ENCODE results near the gene IBTK. TPM values are rescaled to one million over a fixed set of nuclear protein-coding genes. Genes with fewer than 3 reads are reported as not detected.

The IBTK gene
- total and polyA plus RNA-seq, 2 of the 8 experiments (the other 6 are each of a cell fraction or from before 2014, with no cell fraction given), result 4.6 to 24.2 TPM

DNA sequence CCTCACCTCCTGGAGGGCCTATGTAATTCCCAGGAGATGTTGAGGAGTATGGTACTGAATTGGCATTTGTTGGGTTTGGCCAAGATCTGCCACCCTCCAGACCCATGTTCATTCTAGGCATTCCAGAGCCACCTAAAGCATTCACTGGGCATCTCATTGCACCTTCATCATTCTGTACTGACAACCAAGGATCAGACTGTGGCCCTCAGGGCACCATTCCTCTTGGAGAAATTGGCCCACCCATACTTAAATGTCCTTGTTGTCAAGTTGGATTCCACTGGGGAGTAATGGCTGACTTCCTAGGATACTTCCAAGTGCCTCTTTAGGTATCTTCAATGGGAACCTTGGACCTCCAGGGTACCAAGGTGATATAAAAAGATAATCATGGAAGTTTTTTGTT lies 16.8 kb upstream of the IBTK start (continued):
- no peak for TF ChIP-seq ASH2L (IDR thresholded peaks at IDR 0.05; ENCODE audit: low read length)
- TF ChIP-seq RNF2 (IDR thresholded peaks at IDR 0.05; ENCODE audit: borderline replicate concordance, low read depth, low read length, missing control alignments, poor library complexity, severe bottlenecking), result no peak
- TF ChIP-seq CHD2 (IDR thresholded peaks at IDR 0.05; ENCODE audit: low read length), result no peak
- no peak for TF ChIP-seq SIX5 (IDR thresholded peaks at IDR 0.05; ENCODE audit: low read depth, low read length)
- no peak for TF ChIP-seq KDM1A (IDR thresholded peaks at IDR 0.05; ENCODE audit: borderline replicate concordance, low read length)
- TF ChIP-seq CHD1 (IDR thresholded peaks at IDR 0.05; ENCODE audit: low read depth, low read length), result no peak
- TF ChIP-seq JUN (IDR thresholded peaks at IDR 0.05; ENCODE audit: low read depth, low read length), result no peak
- TF ChIP-seq, protein P1, sequence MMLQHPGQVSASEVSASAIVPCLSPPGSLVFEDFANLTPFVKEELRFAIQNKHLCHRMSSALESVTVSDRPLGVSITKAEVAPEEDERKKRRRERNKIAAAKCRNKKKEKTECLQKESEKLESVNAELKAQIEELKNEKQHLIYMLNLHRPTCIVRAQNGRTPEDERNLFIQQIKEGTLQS (IDR thresholded peaks at IDR 0.05; ENCODE audit: insufficient read depth, low read depth, low read length), result no peak

Measured in H1 (cell line).